ENCODE results near the gene CSNK1A1L. TPM values are rescaled to one million over a fixed set of nuclear protein-coding genes. Genes with fewer than 3 reads are reported as not detected.

Gene CSNK1A1L
- total and polyA plus RNA-seq, 7 experiments from 2014 or later: not detected

- H3K9me3 ChIP-seq (ENCODE audit: control insufficient read depth in 2 of 3, low read length in 3 of 3): no peaks in the 10 kb centered on the region
- DNase-seq (no peak), ATAC-seq (no peak)
- no peak overlapping the region for H3K4me3 Mint-ChIP-seq
- H3K27ac Mint-ChIP-seq: no peak overlapping the region
- H3K27ac ChIP-seq (ENCODE audit: low read depth, low read length): no peak overlapping the region
- ChIA-PET CTCF (no interaction called here), POLR2A (no interaction called here)
- peaks cover 5 to 19% (median 14%) of the 10 kb centered on the region in 5 donors for H3K27me3 Mint-ChIP-seq
- intact Hi-C loops (cut with micrococcal nuclease): no loop called here
- H3K36me3 ChIP-seq (ENCODE audit: control insufficient read depth in 2 of 3, insufficient read depth in 3 of 3, low read length in 3 of 3): no peaks in the 10 kb centered on the region
- no peaks in the 10 kb centered on the region for H3K4me1 ChIP-seq (ENCODE audit: control insufficient read depth in 2 of 2, insufficient read depth in 2 of 2, low read length in 2 of 2)
- no peaks in the 10 kb centered on the region for H3K27me3 ChIP-seq (ENCODE audit: control insufficient read depth in 2 of 2, insufficient read depth in 2 of 2, low read length in 2 of 2)
- H3K4me1 Mint-ChIP-seq: no peaks in the 10 kb centered on the region
- H3K9me3 Mint-ChIP-seq: no peaks in the 10 kb centered on the region
- no peak overlapping the region for H3K4me3 ChIP-seq (ENCODE audit: low read length)
- no peaks in the 10 kb centered on the region for H3K36me3 Mint-ChIP-seq
These were observed 8.4 kb downstream of the CSNK1A1L start for GRCh38 chr13:37097076-37097475.

- no peaks in the 10 kb centered on the region for H3K27me3 ChIP-seq (ENCODE audit: control insufficient read depth in 2 of 2, insufficient read depth in 2 of 2, low read length in 2 of 2)
- Mint-ChIP-seq H3K27ac (no peak overlapping the region), H3K9me3 (no peaks in the 10 kb centered on the region), H3K36me3 (no peaks in the 10 kb centered on the region), H3K4me3 (no peak overlapping the region), H3K4me1 (no peaks in the 10 kb centered on the region), H3K27me3 (peaks cover 0 to 15% (median 5%) of the 10 kb centered on the region in 5 donors)
- no peaks in the 10 kb centered on the region for H3K36me3 ChIP-seq (ENCODE audit: control insufficient read depth in 2 of 3, insufficient read depth in 3 of 3, low read length in 3 of 3)
- H3K4me1 ChIP-seq (ENCODE audit: control insufficient read depth in 2 of 2, insufficient read depth in 2 of 2, low read length in 2 of 2): no peaks in the 10 kb centered on the region
- no peak for ATAC-seq
- intact Hi-C loops (cut with micrococcal nuclease): no loop called here
- no peak for DNase-seq
- no peak overlapping the region for H3K27ac ChIP-seq (ENCODE audit: low read depth, low read length)
- ChIA-PET CTCF (interaction anchor here (0.8 kb wide), 1 partner anchor 13 kb away, joined by 3 read pairs; no protein-coding TSS in a partner anchor), POLR2A (no interaction called here)
- no peaks in the 10 kb centered on the region for H3K9me3 ChIP-seq (ENCODE audit: control insufficient read depth in 2 of 3, low read length in 3 of 3)
- no peak overlapping the region for H3K4me3 ChIP-seq (ENCODE audit: low read length)
These were observed 10.6 kb downstream of the CSNK1A1L start for GRCh38 chr13:37094840-37095239.

GRCh38 chr13:37094099-37094498, 11.4 kb downstream of the CSNK1A1L start:
- no peak overlapping the region for H3K27ac ChIP-seq (ENCODE audit: low read depth, low read length)
- Mint-ChIP-seq H3K27ac (no peak overlapping the region), H3K36me3 (no peaks in the 10 kb centered on the region), H3K9me3 (no peaks in the 10 kb centered on the region), H3K27me3 (peaks cover 2 to 16% (median 5%) of the 10 kb centered on the region in 5 donors), H3K4me1 (no peaks in the 10 kb centered on the region), H3K4me3 (no peak overlapping the region)
- DNase-seq (no peak), ATAC-seq (no peak)
- H3K9me3 ChIP-seq (ENCODE audit: control insufficient read depth in 2 of 3, low read length in 3 of 3): no peaks in the 10 kb centered on the region
- no peaks in the 10 kb centered on the region for H3K27me3 ChIP-seq (ENCODE audit: control insufficient read depth in 2 of 2, insufficient read depth in 2 of 2, low read length in 2 of 2)
- intact Hi-C loops (cut with micrococcal nuclease): no loop called here
- no peaks in the 10 kb centered on the region for H3K4me1 ChIP-seq (ENCODE audit: control insufficient read depth in 2 of 2, insufficient read depth in 2 of 2, low read length in 2 of 2)
- ChIA-PET POLR2A (no interaction called here), CTCF (interaction anchor here (0.8 kb wide), 1 partner anchor 13 kb away, joined by 3 read pairs; no protein-coding TSS in a partner anchor)
- no peak overlapping the region for H3K4me3 ChIP-seq (ENCODE audit: low read length)
- no peaks in the 10 kb centered on the region for H3K36me3 ChIP-seq (ENCODE audit: control insufficient read depth in 2 of 3, insufficient read depth in 3 of 3, low read length in 3 of 3)

- H3K4me1 Mint-ChIP-seq: no peaks in the 10 kb centered on the region
- peaks cover 0 to 12% (median 3%) of the 10 kb centered on the region in 5 donors for H3K27me3 Mint-ChIP-seq
- H3K27me3 ChIP-seq (ENCODE audit: control insufficient read depth in 2 of 2, insufficient read depth in 2 of 2, low read length in 2 of 2): no peaks in the 10 kb centered on the region
- H3K9me3 Mint-ChIP-seq: no peaks in the 10 kb centered on the region
- no peaks in the 10 kb centered on the region for H3K36me3 Mint-ChIP-seq
- no peak overlapping the region for H3K4me3 Mint-ChIP-seq
- DNase-seq (no peak), ATAC-seq (no peak)
- intact Hi-C loops (cut with micrococcal nuclease): no loop called here
- ChIA-PET POLR2A (no interaction called here), CTCF (no interaction called here)
- no peak overlapping the region for H3K27ac Mint-ChIP-seq
- no peak overlapping the region for H3K27ac ChIP-seq (ENCODE audit: low read depth, low read length)
- no peaks in the 10 kb centered on the region for H3K4me1 ChIP-seq (ENCODE audit: control insufficient read depth in 2 of 2, insufficient read depth in 2 of 2, low read length in 2 of 2)
- H3K36me3 ChIP-seq (ENCODE audit: control insufficient read depth in 2 of 3, insufficient read depth in 3 of 3, low read length in 3 of 3): no peaks in the 10 kb centered on the region
- H3K4me3 ChIP-seq (ENCODE audit: low read length): no peak overlapping the region
- H3K9me3 ChIP-seq (ENCODE audit: control insufficient read depth in 2 of 3, low read length in 3 of 3): no peaks in the 10 kb centered on the region
These were observed 13.6 kb downstream of the CSNK1A1L start for GRCh38 chr13:37091835-37092234.

GRCh38 chr13:37090912-37091311, 14.6 kb downstream of the CSNK1A1L start:
- ATAC-seq (no peak), DNase-seq (no peak)
- H3K4me3 Mint-ChIP-seq: no peak overlapping the region
- POLR2A ChIA-PET: no interaction called here
- Histone ChIP-seq H3K36me3 (ENCODE audit: control insufficient read depth in 2 of 3, insufficient read depth in 3 of 3, low read length in 3 of 3) (no peaks in the 10 kb centered on the region), H3K4me3 (ENCODE audit: low read length) (no peak overlapping the region), H3K27ac (ENCODE audit: low read depth, low read length) (no peak overlapping the region), H3K27me3 (ENCODE audit: control insufficient read depth in 2 of 2, insufficient read depth in 2 of 2, low read length in 2 of 2) (no peaks in the 10 kb centered on the region), H3K9me3 (ENCODE audit: control insufficient read depth in 2 of 3, low read length in 3 of 3) (no peaks in the 10 kb centered on the region), H3K4me1 (ENCODE audit: control insufficient read depth in 2 of 2, insufficient read depth in 2 of 2, low read length in 2 of 2) (no peaks in the 10 kb centered on the region)
- no peaks in the 10 kb centered on the region for H3K9me3 Mint-ChIP-seq
- CTCF ChIA-PET: no interaction called here
- H3K27me3 Mint-ChIP-seq: peaks cover 0 to 12% (median 3%) of the 10 kb centered on the region in 5 donors
- H3K27ac Mint-ChIP-seq: no peak overlapping the region
- intact Hi-C loops (cut with micrococcal nuclease): no loop called here
- H3K4me1 Mint-ChIP-seq: no peaks in the 10 kb centered on the region
- no peaks in the 10 kb centered on the region for H3K36me3 Mint-ChIP-seq

GRCh38 chr13:37089495-37089894, 16.0 kb downstream of the CSNK1A1L start:
- Histone ChIP-seq H3K27ac (ENCODE audit: low read depth, low read length) (no peak overlapping the region), H3K4me1 (ENCODE audit: control insufficient read depth in 2 of 2, insufficient read depth in 2 of 2, low read length in 2 of 2) (no peaks in the 10 kb centered on the region), H3K27me3 (ENCODE audit: control insufficient read depth in 2 of 2, insufficient read depth in 2 of 2, low read length in 2 of 2) (no peaks in the 10 kb centered on the region), H3K9me3 (ENCODE audit: control insufficient read depth in 2 of 3, low read length in 3 of 3) (no peaks in the 10 kb centered on the region), H3K36me3 (ENCODE audit: control insufficient read depth in 2 of 3, insufficient read depth in 3 of 3, low read length in 3 of 3) (no peaks in the 10 kb centered on the region), H3K4me3 (ENCODE audit: low read length) (no peak overlapping the region)
- Mint-ChIP-seq H3K4me3 (no peak overlapping the region), H3K27ac (no peak overlapping the region), H3K9me3 (no peaks in the 10 kb centered on the region), H3K27me3 (peaks cover 0 to 12% (median 3%) of the 10 kb centered on the region in 5 donors), H3K4me1 (no peaks in the 10 kb centered on the region), H3K36me3 (no peaks in the 10 kb centered on the region)
- ChIA-PET CTCF (no interaction called here), POLR2A (no interaction called here)
- ATAC-seq: no peak
- intact Hi-C loops (cut with micrococcal nuclease): no loop called here
- no peak for DNase-seq

GRCh38 chr13:37087486-37087885, 18.0 kb downstream of the CSNK1A1L start:
- H3K27ac Mint-ChIP-seq: no peak overlapping the region
- Histone ChIP-seq H3K36me3 (ENCODE audit: control insufficient read depth in 2 of 3, insufficient read depth in 3 of 3, low read length in 3 of 3) (no peaks in the 10 kb centered on the region), H3K27me3 (ENCODE audit: control insufficient read depth in 2 of 2, insufficient read depth in 2 of 2, low read length in 2 of 2) (no peaks in the 10 kb centered on the region), H3K27ac (ENCODE audit: low read depth, low read length) (no peak overlapping the region), H3K4me3 (ENCODE audit: low read length) (no peak overlapping the region), H3K4me1 (ENCODE audit: control insufficient read depth in 2 of 2, insufficient read depth in 2 of 2, low read length in 2 of 2) (no peaks in the 10 kb centered on the region), H3K9me3 (ENCODE audit: control insufficient read depth in 2 of 3, low read length in 3 of 3) (no peaks in the 10 kb centered on the region)
- H3K36me3 Mint-ChIP-seq: no peaks in the 10 kb centered on the region
- ATAC-seq (no peak), DNase-seq (no peak)
- POLR2A ChIA-PET: no interaction called here
- no peaks in the 10 kb centered on the region for H3K4me1 Mint-ChIP-seq
- intact Hi-C loops (cut with micrococcal nuclease): no loop called here
- peaks cover 0 to 13% (median 8%) of the 10 kb centered on the region in 5 donors for H3K27me3 Mint-ChIP-seq
- CTCF ChIA-PET: no interaction called here
- H3K9me3 Mint-ChIP-seq: no peaks in the 10 kb centered on the region
- no peak overlapping the region for H3K4me3 Mint-ChIP-seq
